Lower leg skin (tissue), 3 donors: Measurements from ENCODE around the gene SV2C.
"Not testable (repeated sequence)": the region's sequence is repeated elsewhere in the genome, so short reads cannot be mapped to it uniquely, and the experiment has no call there.

Experiments
- CTCF ChIP-seq, 3 donors: fragments of 450-650 bp; IDR thresholded peaks; one replicate each; pipeline ENCODE4 v1.5.1; 2016; ENCODE audit warnings: antibody characterized with exemption in 3 of 3, mild to moderate bottlenecking in 3 of 3, moderate library complexity in 2 of 3
- POLR2A ChIP-seq, 2 donors: fragments of 450-650 bp; IDR thresholded peaks; one replicate each; pipeline ENCODE4 v1.6.1; 2016 to 2017; ENCODE audit warnings: antibody characterized with exemption in 2 of 2, mild to moderate bottlenecking in 1 of 2, moderate library complexity in 1 of 2

- not testable (repeated sequence) for TF ChIP-seq CTCF, POLR2A (IDR thresholded peaks at IDR 0.05)
Measured at GRCh38 chr5:76302661-76303060, 219.5 kb downstream of the SV2C start.
